Measurements from ENCODE around the gene FEZ2. TPM values are rescaled to one million over a fixed set of nuclear protein-coding genes. Genes with fewer than 3 reads are reported as not detected.

FEZ2 gene
- total RNA-seq, 1 experiment from 2014 or later: 104 TPM

Other genes with a start within 250 kb of the FEZ2 start
- gene CRIM1, start 242.4 kb downstream of the FEZ2 start, total RNA-seq (2014; rRNA removed; shearing (Covaris generic)): 115 and 117 TPM in 2 replicates
- gene VIT, start 98.5 kb upstream of the FEZ2 start, total RNA-seq (2014; rRNA removed; shearing (Covaris generic)): 2.7 and 2.8 TPM in 2 replicates

Data from NCI-H460 (cell line).